Loucy (cell line): Measurements from ENCODE around the gene TNFRSF8.

Experiments
- H2AFZ ChIP-seq: fragments of 200-600 bp; sonication (generic); 2 replicates; pipeline ENCODE4 v1.6.0; 2016; ENCODE audit warnings: antibody characterized with exemption, mild to moderate bottlenecking, low read length, moderate library complexity
- H3F3A ChIP-seq: fragments of 200-600 bp; 2 replicates; pipeline ENCODE4 v1.6.0; 2016; ENCODE audit warnings: antibody characterized with exemption, low read depth, mild to moderate bottlenecking
- H3K27me3 ChIP-seq: fragments of 200-600 bp; sonication (generic); 2 replicates; pipeline ENCODE4 v1.6.1; 2014; ENCODE audit warnings: low read length, mild to moderate bottlenecking; ENCODE audit not compliant: insufficient read depth, poor library complexity, severe bottlenecking
- H3K36me3 ChIP-seq: fragments of 200-600 bp; sonication (generic); 2 replicates; pipeline ENCODE4 v1.6.1; 2016; ENCODE audit warnings: low read length; ENCODE audit not compliant: insufficient read depth
- H3K4me1 ChIP-seq: fragments of 200-600 bp; sonication (generic); 2 replicates; pipeline ENCODE4 v1.5.1; 2014; ENCODE audit warnings: low read length, mild to moderate bottlenecking; ENCODE audit not compliant: insufficient read depth, poor library complexity, severe bottlenecking
- H3K4me2 ChIP-seq: fragments of 200-600 bp; sonication (generic); 2 replicates; pipeline ENCODE4 v1.6.0; 2014; ENCODE audit warnings: antibody characterized with exemption, low read length, low read depth, mild to moderate bottlenecking; ENCODE audit not compliant: poor library complexity, severe bottlenecking
- H3K4me3 ChIP-seq: fragments of 200-600 bp; sonication (generic); 2 replicates; pipeline ENCODE4 v1.5.1; 2014; ENCODE audit warnings: low read length, mild to moderate bottlenecking, mixed read lengths; ENCODE audit not compliant: poor library complexity, severe bottlenecking
- H3K79me2 ChIP-seq: fragments of 200-600 bp; sonication (generic); 2 replicates; pipeline ENCODE4 v1.6.1; 2014; ENCODE audit warnings: low read length; ENCODE audit not compliant: insufficient read depth
- H3K9ac ChIP-seq: fragments of 200-600 bp; sonication (generic); 2 replicates; pipeline ENCODE4 v1.6.0; 2014; ENCODE audit warnings: mild to moderate bottlenecking, low read depth, low read length, moderate library complexity; ENCODE audit not compliant: poor library complexity, severe bottlenecking
- H3K9me2 ChIP-seq: fragments of 200-600 bp; sonication (generic); replicated peaks from 2 replicates; pipeline ENCODE4 v1.6.1; 2016; ENCODE audit warnings: low read depth, low read length, mixed read lengths
- H3K9me3 ChIP-seq: fragments of 200-600 bp; sonication (generic); 2 replicates; pipeline ENCODE4 v1.6.1; 2014; ENCODE audit warnings: mild to moderate bottlenecking, antibody characterized with exemption, low read length, low read depth; ENCODE audit not compliant: insufficient read depth
- H4K20me1 ChIP-seq: fragments of 200-600 bp; sonication (generic); 2 replicates; pipeline ENCODE4 v1.6.0; 2014; ENCODE audit warnings: antibody characterized with exemption, low read length, mild to moderate bottlenecking; ENCODE audit not compliant: insufficient read depth, poor library complexity, severe bottlenecking
- CTCF ChIP-seq: fragments of 200-600 bp; sonication (generic); conservative IDR thresholded peaks from 2 replicates; pipeline ENCODE4 v1.5.1; 2014; ENCODE audit warnings: mild to moderate bottlenecking, antibody characterized with exemption, low read length
- EZH2phosphoT487 ChIP-seq: fragments of 200-600 bp; IDR thresholded peaks from 2 replicates; pipeline ENCODE4 v1.6.1; 2018; ENCODE audit warnings: antibody characterized with exemption, mild to moderate bottlenecking, moderate library complexity, borderline replicate concordance

Gene TNFRSF8

GRCh38 chr1:12034381-12034801 is 28.7 kb upstream of the TNFRSF8 start:
- no peaks in the 10 kb centered on the region for H3K79me2 ChIP-seq
- TF ChIP-seq CTCF (no peak), EZH2phosphoT487 (no peak)
- H3K9me2 ChIP-seq: no peaks in the 10 kb centered on the region
- H3K4me2 ChIP-seq: no peak overlapping the region
- no peaks in the 10 kb centered on the region for H4K20me1 ChIP-seq
- H3K4me3 ChIP-seq: no peak overlapping the region
- H3K4me1 ChIP-seq: no peaks in the 10 kb centered on the region
- no peaks in the 10 kb centered on the region for H3F3A ChIP-seq
- H3K9me3 ChIP-seq: no peaks in the 10 kb centered on the region
- H3K36me3 ChIP-seq: no peaks in the 10 kb centered on the region
- no peak overlapping the region for H3K9ac ChIP-seq
- H2AFZ ChIP-seq: no peak overlapping the region
- H3K27me3 ChIP-seq: no peaks in the 10 kb centered on the region

- Histone ChIP-seq H3K36me3 (no peaks in the 10 kb centered on the region), H3K9me3 (no peaks in the 10 kb centered on the region), H3K9me2 (no peaks in the 10 kb centered on the region), H3K4me2 (no peak overlapping the region), H3K4me3 (no peak overlapping the region), H3K9ac (no peak overlapping the region), H3F3A (no peaks in the 10 kb centered on the region), H3K4me1 (no peaks in the 10 kb centered on the region), H4K20me1 (no peaks in the 10 kb centered on the region), H2AFZ (no peak overlapping the region), H3K79me2 (no peaks in the 10 kb centered on the region), H3K27me3 (no peaks in the 10 kb centered on the region)
- TF ChIP-seq EZH2phosphoT487: no peak
- no peak for TF ChIP-seq CTCF
Observed at GRCh38 chr1:12035312-12035711, 27.8 kb upstream of the TNFRSF8 start.

GRCh38 chr1:12037486-12038355 is 25.4 kb upstream of the TNFRSF8 start:
- Histone ChIP-seq H3K27me3 (no peaks in the 10 kb centered on the region), H4K20me1 (no peaks in the 10 kb centered on the region), H3K4me2 (no peak overlapping the region)

More at GRCh38 chr1:12037486-12038355, 25.4 kb upstream of the TNFRSF8 start:
- Histone ChIP-seq H3K9ac (no peak overlapping the region), H3K36me3 (no peaks in the 10 kb centered on the region), H2AFZ (no peak overlapping the region), H3K79me2 (no peaks in the 10 kb centered on the region), H3F3A (no peaks in the 10 kb centered on the region), H3K4me3 (no peak overlapping the region), H3K9me2 (no peaks in the 10 kb centered on the region), H3K4me1 (no peaks in the 10 kb centered on the region), H3K9me3 (no peaks in the 10 kb centered on the region)
- no peak for TF ChIP-seq EZH2phosphoT487
